DMS153 treated with DMSO at 0.1 percent for 48 hours (cell line): ENCODE results near the gene MMP25.
A peak's percentile ranks its signal among the peaks of the same experiment; 100 is the strongest.

ENCODE experiments used
- DNase-seq: peaks from one replicate; lab custom pipeline; 2025; ENCODE audit not compliant: unreplicated experiment; lab: John Stamatoyannopoulos, UW

Gene MMP25

GRCh38 chr16:3045758-3046640 lies at the start of gene MMP25:
TSS of gene MMP25 (plus strand) at chr16:3046561. CDS start at chr16:3046918, 357 bp downstream.
- no peak for DNase-seq

GRCh38 chr16:2999929-3000328 lies 46.4 kb upstream of the MMP25 start:
- no peak for DNase-seq

- DNase-seq: no peak
These were observed 45.8 kb upstream of the MMP25 start for GRCh38 chr16:3000540-3000939.

GRCh38 chr16:3001316-3001715 lies 45.0 kb upstream of the MMP25 start:
- DNase-seq: no peak

GRCh38 chr16:3003582-3004270 lies 42.6 kb upstream of the MMP25 start:
- DNase-seq: peak; percentile 98

- no peak for DNase-seq
These were observed 42.0 kb upstream of the MMP25 start for GRCh38 chr16:3004319-3004718.

GRCh38 chr16:3004781-3005284 lies 41.5 kb upstream of the MMP25 start:
- DNase-seq: no peak

- DNase-seq: no peak
These were observed 39.1 kb upstream of the MMP25 start for GRCh38 chr16:3007059-3007956.

GRCh38 chr16:3007957-3008689 lies 38.2 kb upstream of the MMP25 start:
- no peak for DNase-seq

GRCh38 chr16:3008690-3009037 lies 37.7 kb upstream of the MMP25 start:
- DNase-seq: no peak

GRCh38 chr16:3009568-3010390 lies 36.6 kb upstream of the MMP25 start:
- DNase-seq: no peak

- DNase-seq: no peak
These were observed 35.9 kb upstream of the MMP25 start for GRCh38 chr16:3010510-3010909.

- DNase-seq: peak; percentile 22
These were observed 34.1 kb upstream of the MMP25 start for GRCh38 chr16:3012246-3012645.

GRCh38 chr16:3012828-3013420 lies 33.4 kb upstream of the MMP25 start, which contains the start of gene CLDN9:
TSS of gene CLDN9 (plus strand) at chr16:3012923. CDS start at chr16:3013363, 440 bp downstream.
- peak; percentile 53 for DNase-seq

GRCh38 chr16:3013491-3013951 lies 32.8 kb upstream of the MMP25 start:
- no peak for DNase-seq

- DNase-seq: no peak
These were observed 32.2 kb upstream of the MMP25 start for GRCh38 chr16:3013998-3014690.

- no peak for DNase-seq
These were observed 31.4 kb upstream of the MMP25 start for GRCh38 chr16:3014971-3015370.

- DNase-seq: no peak
These were observed 30.4 kb upstream of the MMP25 start for GRCh38 chr16:3015865-3016521.
